Stomach (tissue), 4 donors: ENCODE results near the gene PCDHGA3.

Source experiments
- CTCF ChIP-seq, 7 experiments: fragments of 450-650 bp in 4 of 7; fragments of 200-600 bp in 3 of 7; sonication (generic) in 3 of 7; IDR thresholded peaks; one replicate each; pipeline ENCODE4 v1.5.1; 2016 to 2019; ENCODE audit warnings: antibody characterized with exemption in 7 of 7, control low read depth in 2 of 7, mild to moderate bottlenecking in 1 of 7
- EP300 ChIP-seq: sonication (generic); formaldehyde crosslinking; IDR thresholded peaks from one replicate; pipeline ENCODE4 v1.6.1; 2017; ENCODE audit warnings: antibody characterized with exemption
- POLR2A ChIP-seq, 4 donors: fragments of 450-650 bp; IDR thresholded peaks; one replicate each; pipeline ENCODE4 v1.6.1; 2016; ENCODE audit warnings: antibody characterized with exemption in 4 of 4, control low read depth in 2 of 4, mild to moderate bottlenecking in 1 of 4, moderate library complexity in 1 of 4
- POLR2AphosphoS5 ChIP-seq, 3 donors: sonication (generic); formaldehyde crosslinking; IDR thresholded peaks; one replicate each; pipeline ENCODE4 v1.6.1; 2016; ENCODE audit warnings: antibody characterized with exemption in 3 of 3

- TF ChIP-seq CTCF (IDR thresholded peaks at IDR 0.05) (no peak), EP300 (no peak), POLR2A (IDR thresholded peaks at IDR 0.05) (no peak), POLR2AphosphoS5 (IDR thresholded peaks at IDR 0.05) (no peak)
These were observed 4.9 kb upstream of the PCDHGA3 start, which contains the start of gene PCDHGA2 for GRCh38 chr5:141338538-141339306.
